T-helper 2 cell treated with Interferon-gamma antibody and Interleukin-4, amounts not matched to agents 100 ng/mL and 5 ng/mL, for 36 hours (primary cell): ENCODE data around the gene SLC16A5. TPM values are rescaled to one million over a fixed set of nuclear protein-coding genes. Genes with fewer than 3 reads are reported as not detected.
"Not testable (repeated sequence)": the region's sequence is repeated elsewhere in the genome, so short reads cannot be mapped to it uniquely, and the experiment has no call there.

ENCODE experiments used
- intact Hi-C: fragments of 100-400 bp; cut with micrococcal nuclease; formaldehyde crosslinking; loops from one replicate; pipeline ENCODE4 v1.15.1; 2023
- total RNA-seq: library from RNA; stranded (reverse); gene quantifications from 2 replicates; pipeline ENCODE4 v1.2.3, GENCODE V29; 2022

The SLC16A5 gene
- total RNA-seq, 1 donor from 2014 or later = 8.7 TPM

GRCh38 chr17:75109046-75109406 is 21.3 kb downstream of the SLC16A5 start:
- intact Hi-C loops = loop anchor here (2.0 kb wide), 1 partner anchor 62 kb away; the partner anchor contains the start of genes ATP5PD and KCTD2

- intact Hi-C loops = loop anchor here (2.0 to 5.0 kb wide), 4 partner anchors 43 to 303 kb away; partner anchors contain the start of genes ATP5PD, JPT1 and KCTD2
Measured at GRCh38 chr17:75109407-75110233, 21.9 kb downstream of the SLC16A5 start, which contains the start of gene ARMC7. Gene ARMC7, plus strand, starts transcription at chr17:75109969. Its CDS starts 320 bp downstream, at chr17:75110289.

- intact Hi-C loops = loop anchor here (5.0 kb wide), 3 partner anchors 42 to 302 kb away; partner anchors contain the start of gene JPT1
Measured at GRCh38 chr17:75110234-75110937, 22.6 kb downstream of the SLC16A5 start.

- intact Hi-C loops = loop anchor here (5.0 kb wide), 3 partner anchors 40 to 300 kb away; partner anchors contain the start of gene JPT1
Measured at GRCh38 chr17:75111777-75112335, 24.1 kb downstream of the SLC16A5 start.

GRCh38 chr17:75113798-75114551 is 26.2 kb downstream of the SLC16A5 start:
- intact Hi-C loops = loop anchor here (1.0 to 5.0 kb wide), 7 partner anchors 17 to 298 kb away; partner anchors contain the start of genes JPT1 and NT5C

GRCh38 chr17:75114552-75115314 is 27.0 kb downstream of the SLC16A5 start:
- intact Hi-C loops = loop anchor here (1.0 to 5.0 kb wide), 7 partner anchors 16 to 298 kb away; partner anchors contain the start of genes JPT1 and NT5C

GRCh38 chr17:75115555-75115954 is 27.8 kb downstream of the SLC16A5 start:
- intact Hi-C loops = loop anchor here (2.0 kb wide), 1 partner anchor 15 kb away; the partner anchor contains the start of gene NT5C

- intact Hi-C loops = no loop called here
Measured at GRCh38 chr17:75116737-75117136, 29.0 kb downstream of the SLC16A5 start.

GRCh38 chr17:75118307-75118706 is 30.6 kb downstream of the SLC16A5 start:
- intact Hi-C loops = no loop called here

GRCh38 chr17:75124041-75124818 is 36.5 kb downstream of the SLC16A5 start:
- intact Hi-C loops = no loop called here

- intact Hi-C loops = no loop called here
Measured at GRCh38 chr17:75124819-75125162, 37.0 kb downstream of the SLC16A5 start.

- intact Hi-C loops = no loop called here
Measured at GRCh38 chr17:75125984-75126383, 38.2 kb downstream of the SLC16A5 start.

- intact Hi-C loops = no loop called here
Measured at GRCh38 chr17:75126954-75127353, 39.2 kb downstream of the SLC16A5 start.

- intact Hi-C loops = not testable (repeated sequence)
Measured at GRCh38 chr17:75127936-75128335, 40.2 kb downstream of the SLC16A5 start.

- intact Hi-C loops = no loop called here
Measured at GRCh38 chr17:75128694-75129505, 41.1 kb downstream of the SLC16A5 start.

GRCh38 chr17:75129576-75129975 is 41.8 kb downstream of the SLC16A5 start:
- intact Hi-C loops = no loop called here

- intact Hi-C loops = loop anchor here (2.0 to 10.0 kb wide), 4 partner anchors 15 to 72 kb away; partner anchors contain the start of gene JPT1
Measured at GRCh38 chr17:75130059-75130631, 42.4 kb downstream of the SLC16A5 start.
